Measurements from ENCODE around the gene TMIGD1. TPM values are rescaled to one million over a fixed set of nuclear protein-coding genes. Genes with fewer than 3 reads are reported as not detected.
A peak's percentile ranks its signal among the peaks of the same experiment; 100 is the strongest.

Gene TMIGD1
- total RNA-seq, 1 experiment from 2014 or later = not detected

GRCh38 chr17:30299000-30299399 is 34.9 kb downstream of the TMIGD1 start:
- no peaks in the 10 kb centered on the region for H3K27me3 ChIP-seq (ENCODE audit: insufficient read depth, low read length)
- DNase-seq (ENCODE audit: low read depth, low spot score) = no peak
- no TSS peak for BruUV-seq (replicated peaks)
- H4K20me1 ChIP-seq (ENCODE audit: insufficient read depth) = no peaks in the 10 kb centered on the region
- no peaks in the 10 kb centered on the region for H3K9me2 ChIP-seq (ENCODE audit: insufficient read depth)
- no peaks in the 10 kb centered on the region for H3K4me1 ChIP-seq (ENCODE audit: control insufficient read depth in 1 of 2, insufficient read depth in 2 of 2, low read length in 2 of 2)
- no peaks in the 10 kb centered on the region for H3K79me2 ChIP-seq (ENCODE audit: insufficient read depth, low read length)
- no peak for TF ChIP-seq ELF1 (IDR thresholded peaks at IDR 0.05; ENCODE audit: borderline replicate concordance, low read depth)
- TF ChIP-seq SP1 (IDR thresholded peaks at IDR 0.05; ENCODE audit: low read depth) = no peak
- TF ChIP-seq RAD21 (IDR thresholded peaks at IDR 0.05; ENCODE audit: low read depth) = peak; percentile 47
- no peak for TF ChIP-seq ATF3 (IDR thresholded peaks at IDR 0.05)
- peak; percentile 35 to 54 (median 48); a peak in 4 of 6 replicates for TF ChIP-seq CTCF (IDR thresholded peaks at IDR 0.05 in 2 of 3, conservative IDR thresholded peaks at IDR 0.05 in 1 of 3; ENCODE audit: borderline replicate concordance in 1 of 3, insufficient read depth in 1 of 3, low read depth in 2 of 3, low read length in 2 of 3)
- H3K27ac ChIP-seq (ENCODE audit: low read depth, low read length) = no peak overlapping the region
- no peak overlapping the region for H3K4me3 ChIP-seq (replicated peaks in 1 of 2; ENCODE audit: low read depth in 1 of 2, low read length in 2 of 2)
- H3K36me3 ChIP-seq (ENCODE audit: control insufficient read depth in 1 of 2, insufficient read depth in 2 of 2, low read length in 2 of 2) = no peaks in the 10 kb centered on the region
- intact Hi-C loops (cut with micrococcal nuclease) = no loop called here
- POLR2A ChIA-PET = no interaction called here
- H3K9ac ChIP-seq (ENCODE audit: low read length) = no peak overlapping the region
- H3K9me3 ChIP-seq (ENCODE audit: control insufficient read depth in 1 of 2, insufficient read depth in 1 of 2, low read depth in 1 of 2, low read length in 2 of 2) = peaks cover 0 to 4% of the 10 kb centered on the region in 2 experiments; a peak in 1 of 4 replicates
- RAD21 ChIA-PET (ENCODE audit: low non-redundant PET in 1 of 2, low total read pairs in 2 of 2, uncharacterized antibody in 2 of 2, unreplicated experiment in 2 of 2) = no interaction called here
- CTCF ChIA-PET = interaction anchor here (1.0 kb wide), 1 partner anchor 38 kb away, joined by 6 read pairs; no protein-coding TSS in a partner anchor
- no peak overlapping the region for H2AFZ ChIP-seq (ENCODE audit: low read depth, low read length, poor library complexity, severe bottlenecking)
- H3K4me2 ChIP-seq (ENCODE audit: low read length) = no peak overlapping the region
- ATAC-seq = no peak

- H2AFZ ChIP-seq (ENCODE audit: low read depth, low read length, poor library complexity, severe bottlenecking) = no peak overlapping the region
- peaks cover 0 to 4% of the 10 kb centered on the region in 2 experiments; a peak in 1 of 4 replicates for H3K9me3 ChIP-seq (ENCODE audit: control insufficient read depth in 1 of 2, insufficient read depth in 1 of 2, low read depth in 1 of 2, low read length in 2 of 2)
- CTCF ChIA-PET = no interaction called here
- POLR2A ChIA-PET = no interaction called here
- no peak for DNase-seq (ENCODE audit: low read depth, low spot score)
- no peaks in the 10 kb centered on the region for H3K4me1 ChIP-seq (ENCODE audit: control insufficient read depth in 1 of 2, insufficient read depth in 2 of 2, low read length in 2 of 2)
- H3K4me3 ChIP-seq (replicated peaks in 1 of 2; ENCODE audit: low read depth in 1 of 2, low read length in 2 of 2) = no peak overlapping the region
- no peaks in the 10 kb centered on the region for H3K36me3 ChIP-seq (ENCODE audit: control insufficient read depth in 1 of 2, insufficient read depth in 2 of 2, low read length in 2 of 2)
- no peak overlapping the region for H3K4me2 ChIP-seq (ENCODE audit: low read length)
- H3K27ac ChIP-seq (ENCODE audit: low read depth, low read length) = no peak overlapping the region
- no peaks in the 10 kb centered on the region for H3K9me2 ChIP-seq (ENCODE audit: insufficient read depth)
- H4K20me1 ChIP-seq (ENCODE audit: insufficient read depth) = no peaks in the 10 kb centered on the region
- ATAC-seq = no peak
- H3K79me2 ChIP-seq (ENCODE audit: insufficient read depth, low read length) = no peaks in the 10 kb centered on the region
- H3K27me3 ChIP-seq (ENCODE audit: insufficient read depth, low read length) = no peaks in the 10 kb centered on the region
- intact Hi-C loops (cut with micrococcal nuclease) = no loop called here
- no TSS peak for BruUV-seq (replicated peaks)
- RAD21 ChIA-PET (ENCODE audit: low non-redundant PET in 1 of 2, low total read pairs in 2 of 2, uncharacterized antibody in 2 of 2, unreplicated experiment in 2 of 2) = no interaction called here
- no peak overlapping the region for H3K9ac ChIP-seq (ENCODE audit: low read length)
- TF ChIP-seq CBX3 (IDR thresholded peaks at IDR 0.05; ENCODE audit: low read depth) = no peak
- TF ChIP-seq SP1 (IDR thresholded peaks at IDR 0.05; ENCODE audit: low read depth) = no peak
- no peak for TF ChIP-seq YY1 (IDR thresholded peaks at IDR 0.05; ENCODE audit: extremely low read depth, insufficient replicate concordance, low read depth, low read length)
- no peak for TF ChIP-seq SIN3A (IDR thresholded peaks at IDR 0.05; ENCODE audit: low read depth)
- TF ChIP-seq EGR1 (IDR thresholded peaks at IDR 0.05; ENCODE audit: low read depth) = no peak
- no peak for TF ChIP-seq ZNF274 (IDR thresholded peaks at IDR 0.05; ENCODE audit: low read depth, low read length)
- TF ChIP-seq TCF7L2 (IDR thresholded peaks at IDR 0.05; ENCODE audit: borderline replicate concordance, extremely low read depth, insufficient read depth, insufficient read length) = no peak
- no peak for TF ChIP-seq CTCF (IDR thresholded peaks at IDR 0.05 in 2 of 3, conservative IDR thresholded peaks at IDR 0.05 in 1 of 3; ENCODE audit: borderline replicate concordance in 1 of 3, insufficient read depth in 1 of 3, low read depth in 2 of 3, low read length in 2 of 3)
- no peak for TF ChIP-seq CEBPB (IDR thresholded peaks at IDR 0.05; ENCODE audit: low read depth)
- no peak for TF ChIP-seq EZH2phosphoT487 (IDR thresholded peaks at IDR 0.05; ENCODE audit: borderline replicate concordance)
Observed at GRCh38 chr17:30297715-30298114, 36.1 kb downstream of the TMIGD1 start.
